Lung microvascular endothelial cell (primary cell): ENCODE results near the gene TRAPPC2L. TPM values are rescaled to one million over a fixed set of nuclear protein-coding genes. Genes with fewer than 3 reads are reported as not detected.

Source experiments
- DNase-seq, 2 donors: peaks; one replicate each; pipeline versions ENCODE4 v3.0.0 to v3.0.0-alpha.2; 2010; ENCODE audit warnings: low read depth in 2 of 2
- total RNA-seq: library from RNA; depleted of rRNA; stranded (reverse); fragments of >200 nt; gene quantifications from 2 replicates; pipeline ENCODE4 v1.2.1, GENCODE V29; 2014

Gene TRAPPC2L
- total RNA-seq, 1 donor from 2014 or later = 35.9 TPM

- no peak for DNase-seq
These were observed 2.6 kb downstream of the TRAPPC2L start for GRCh38 chr16:88859381-88860091.

- no peak for DNase-seq
These were observed 4.4 kb downstream of the TRAPPC2L start for GRCh38 chr16:88861359-88861758.

GRCh38 chr16:88862968-88863367, 6.0 kb downstream of the TRAPPC2L start:
- no peak for DNase-seq

- no peak for DNase-seq
These were observed 6.5 kb downstream of the TRAPPC2L start for GRCh38 chr16:88863426-88863825.

- no peak for DNase-seq
These were observed 7.2 kb downstream of the TRAPPC2L start for GRCh38 chr16:88864099-88864498.

GRCh38 chr16:88864521-88864920, 7.6 kb downstream of the TRAPPC2L start:
- DNase-seq = no peak

- no peak for DNase-seq
These were observed 8.4 kb downstream of the TRAPPC2L start for GRCh38 chr16:88865310-88865709.

GRCh38 chr16:88865742-88866141, 8.8 kb downstream of the TRAPPC2L start:
- DNase-seq = no peak

- no peak for DNase-seq
These were observed 9.4 kb downstream of the TRAPPC2L start, which contains the start of gene PABPN1L for GRCh38 chr16:88866151-88866920. TSS of gene PABPN1L (minus strand) at chr16:88866660. CDS start at chr16:88866606, 54 bp downstream.

GRCh38 chr16:88867581-88868246, 10.8 kb downstream of the TRAPPC2L start:
- no peak for DNase-seq

GRCh38 chr16:88868974-88869672, 12.2 kb downstream of the TRAPPC2L start:
- no peak for DNase-seq

GRCh38 chr16:88869673-88869980, 12.7 kb downstream of the TRAPPC2L start:
- no peak for DNase-seq

- DNase-seq = no peak
These were observed 13.9 kb downstream of the TRAPPC2L start for GRCh38 chr16:88870608-88871348.

- DNase-seq = no peak
These were observed 14.4 kb downstream of the TRAPPC2L start for GRCh38 chr16:88871349-88871702.

- DNase-seq = no peak
These were observed 14.9 kb downstream of the TRAPPC2L start for GRCh38 chr16:88871730-88872416.

GRCh38 chr16:88872650-88873331, 15.9 kb downstream of the TRAPPC2L start:
- no peak for DNase-seq

- no peak for DNase-seq
These were observed 18.1 kb downstream of the TRAPPC2L start for GRCh38 chr16:88874938-88875599.

GRCh38 chr16:88875703-88876234, 18.8 kb downstream of the TRAPPC2L start:
- DNase-seq = peak in 1 of 2 donors; percentile 49

GRCh38 chr16:88876942-88877526, 20.1 kb downstream of the TRAPPC2L start:
- no peak for DNase-seq
